Stimulated activated CD4-positive, alpha-beta T cell treated with anti-CD3 and anti-CD28 coated beads, TNF-alpha, amount 100 ng/mL, for 1 hour (primary cell): ENCODE data around the gene CTF1.

Experiments
- DNase-seq, 3 donors: peaks; one replicate each; pipeline ENCODE4 v3.0.0-alpha.2; 2020; ENCODE audit warnings: low read depth in 3 of 3, low spot score in 1 of 3

CTF1 gene

DNA sequence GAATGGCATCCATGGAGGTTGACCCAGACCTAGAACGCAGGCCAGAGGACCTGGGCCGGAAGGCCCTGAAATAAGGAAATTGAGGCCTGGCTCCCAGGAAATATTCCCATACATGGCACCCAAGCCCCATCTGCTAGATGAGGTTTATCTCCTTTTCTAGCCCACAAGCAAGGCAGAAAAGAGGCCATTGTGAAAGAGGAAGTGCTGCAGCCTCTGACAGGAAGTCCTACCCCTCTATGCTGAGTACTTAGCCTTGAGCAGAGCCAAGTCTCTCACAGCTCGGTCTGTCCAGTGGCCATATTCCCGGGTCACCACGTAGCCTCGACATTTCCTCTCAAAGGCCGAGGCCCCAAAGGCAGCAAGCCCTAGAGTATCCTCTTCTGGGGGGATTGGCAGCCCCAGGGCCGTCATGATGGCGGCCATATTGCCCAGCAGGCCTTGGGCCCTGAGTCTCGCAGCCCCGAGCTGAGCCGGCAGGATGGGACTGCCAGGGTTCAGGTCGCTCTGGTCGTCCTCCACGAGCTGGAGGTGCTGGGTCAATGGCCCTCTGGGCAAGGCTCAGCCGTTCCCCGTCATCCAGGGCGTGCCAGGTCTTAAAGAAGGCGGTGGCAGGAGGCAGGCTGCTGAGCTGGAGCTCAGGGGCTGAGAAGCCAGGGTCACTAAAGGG lies 7.8 kb downstream of the CTF1 start:
- DNase-seq = no peak

- DNase-seq = no peak
Measured at GRCh38 chr16:30907064-30907463, 10.7 kb downstream of the CTF1 start.

DNA sequence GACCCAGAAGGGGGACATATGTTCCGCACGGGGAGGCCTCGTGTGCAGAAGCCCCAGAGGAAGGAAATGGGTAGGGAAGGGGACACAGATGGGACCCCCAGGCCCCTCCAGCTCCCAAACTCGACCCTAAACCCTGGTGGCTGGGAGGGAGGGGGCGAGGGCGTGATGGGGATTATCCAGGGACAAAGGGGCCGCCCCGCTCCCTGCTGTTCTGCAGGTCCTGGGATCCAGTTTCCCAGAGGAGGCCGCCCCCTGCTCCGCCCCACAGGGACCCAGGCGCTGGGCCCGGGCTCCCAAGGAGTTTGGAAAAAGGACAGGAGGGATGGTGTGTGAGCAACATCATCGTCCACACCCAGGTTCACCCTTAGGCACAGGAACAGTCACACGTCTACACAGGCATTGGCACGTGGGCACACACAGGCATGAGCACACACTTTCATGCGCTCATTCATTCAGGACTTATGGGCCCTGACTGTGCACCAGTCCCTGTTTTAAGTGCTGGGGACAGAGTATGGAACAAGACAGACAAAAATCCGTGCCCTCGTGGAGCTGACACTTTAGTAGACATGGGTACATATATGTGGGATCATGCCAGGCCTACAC lies 14.1 kb downstream of the CTF1 start:
- no peak for DNase-seq

- DNase-seq = no peak
Measured at GRCh38 chr16:30912794-30913412, 16.5 kb downstream of the CTF1 start.

- DNase-seq = no peak
Measured at GRCh38 chr16:30914830-30915229, 18.4 kb downstream of the CTF1 start.

GRCh38 chr16:30918614-30919013 lies 22.2 kb downstream of the CTF1 start:
- no peak for DNase-seq

GRCh38 chr16:30920891-30921290 lies 24.5 kb downstream of the CTF1 start:
- DNase-seq = no peak

DNA sequence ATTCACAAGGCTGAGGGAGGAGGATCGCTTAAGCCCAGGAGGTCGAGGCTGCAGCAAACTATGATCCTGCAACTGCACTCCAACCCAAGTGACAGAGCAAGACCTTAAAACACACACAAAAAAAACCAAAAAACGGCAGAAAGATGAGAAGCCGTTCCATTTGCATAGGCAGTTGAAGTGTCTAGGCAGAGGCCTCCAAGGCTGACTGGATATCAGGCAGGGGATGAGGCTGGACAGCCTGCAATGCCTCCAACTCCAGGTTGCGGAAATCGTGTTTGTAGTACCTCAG lies 25.0 kb downstream of the CTF1 start:
- DNase-seq = no peak

GRCh38 chr16:30921748-30922419 lies 25.5 kb downstream of the CTF1 start:
- peak; percentile 64 to 82 (median 76) for DNase-seq

DNA sequence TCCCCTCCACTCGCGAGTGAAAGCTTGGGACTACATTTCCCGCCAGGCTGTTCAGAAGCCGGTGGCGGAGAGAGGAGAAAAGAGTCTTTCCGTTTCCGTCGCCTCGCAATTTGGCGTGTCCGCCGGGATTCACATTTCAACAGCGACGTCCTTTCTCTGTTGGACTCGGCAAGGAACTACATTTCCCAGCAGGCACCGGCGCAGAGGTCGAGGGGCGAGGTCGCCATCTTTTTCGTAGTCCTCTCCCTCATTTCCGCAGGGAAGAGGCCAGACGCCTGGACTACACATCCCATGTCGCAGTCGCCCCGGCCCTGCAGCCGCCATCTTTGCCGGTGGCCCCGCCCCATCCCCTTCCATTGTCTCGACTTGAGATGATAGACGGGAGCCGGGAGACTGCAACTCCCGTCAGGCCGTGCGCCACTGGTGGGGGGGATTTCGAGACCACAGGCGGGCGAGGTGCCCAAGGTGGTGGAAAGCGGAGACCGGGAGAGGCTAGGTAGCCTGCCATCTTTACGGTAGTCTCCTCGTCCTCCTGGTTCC lies 26.1 kb downstream of the CTF1 start:
- peak; percentile 95 to 99 (median 98) for DNase-seq

- DNase-seq = peak; percentile 85 to 87 (median 85)
Measured at GRCh38 chr16:30922960-30923535, 26.6 kb downstream of the CTF1 start.

DNA sequence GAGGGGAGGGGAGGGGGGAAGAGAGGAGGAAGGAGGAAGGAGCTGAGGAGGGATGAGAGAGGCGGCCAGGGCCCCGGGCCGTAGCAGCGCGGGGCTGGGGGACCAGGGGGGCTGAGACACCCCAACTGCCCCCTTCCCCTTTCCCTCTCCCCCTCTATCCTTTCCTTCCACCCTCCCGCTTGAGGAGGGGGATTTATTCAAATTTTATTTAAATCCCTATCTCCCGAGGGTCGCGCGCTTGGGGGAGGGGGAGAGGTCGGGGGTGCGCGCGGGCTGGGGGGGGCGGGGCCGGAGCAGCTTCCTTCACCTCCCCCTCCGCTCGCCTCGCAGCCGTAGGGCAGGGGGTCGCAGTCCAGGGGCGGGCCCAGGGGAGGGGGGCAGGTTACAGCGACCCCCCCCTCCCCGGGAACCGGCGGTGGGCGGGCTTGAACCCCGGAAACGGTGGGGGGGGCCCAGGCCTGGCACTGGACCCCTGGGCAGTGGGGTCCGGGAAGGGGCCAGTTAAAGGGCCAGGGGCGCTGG lies 27.2 kb downstream of the CTF1 start, which contains the start of gene FBXL19:
FBXL19 (plus strand) TSS at position 19 of the 522 bp plus-strand sequence. CDS start 2,183 bp downstream, outside the sequence.
- no peak for DNase-seq

- no peak for DNase-seq
Measured at GRCh38 chr16:30924076-30924912, 27.9 kb downstream of the CTF1 start.

GRCh38 chr16:30924913-30925631 lies 28.7 kb downstream of the CTF1 start:
- DNase-seq = no peak

GRCh38 chr16:30925632-30925987 lies 29.2 kb downstream of the CTF1 start:
- DNase-seq = no peak

- DNase-seq = no peak
Measured at GRCh38 chr16:30925995-30926811, 29.8 kb downstream of the CTF1 start.

GRCh38 chr16:30926937-30927788 lies 30.7 kb downstream of the CTF1 start:
- no peak for DNase-seq

GRCh38 chr16:30927789-30928378 lies 31.5 kb downstream of the CTF1 start:
- DNase-seq = no peak
